ENCODE measurements around the gene CRB1.
A peak's percentile ranks its signal among the peaks of the same experiment; 100 is the strongest.

The CRB1 gene

DNA sequence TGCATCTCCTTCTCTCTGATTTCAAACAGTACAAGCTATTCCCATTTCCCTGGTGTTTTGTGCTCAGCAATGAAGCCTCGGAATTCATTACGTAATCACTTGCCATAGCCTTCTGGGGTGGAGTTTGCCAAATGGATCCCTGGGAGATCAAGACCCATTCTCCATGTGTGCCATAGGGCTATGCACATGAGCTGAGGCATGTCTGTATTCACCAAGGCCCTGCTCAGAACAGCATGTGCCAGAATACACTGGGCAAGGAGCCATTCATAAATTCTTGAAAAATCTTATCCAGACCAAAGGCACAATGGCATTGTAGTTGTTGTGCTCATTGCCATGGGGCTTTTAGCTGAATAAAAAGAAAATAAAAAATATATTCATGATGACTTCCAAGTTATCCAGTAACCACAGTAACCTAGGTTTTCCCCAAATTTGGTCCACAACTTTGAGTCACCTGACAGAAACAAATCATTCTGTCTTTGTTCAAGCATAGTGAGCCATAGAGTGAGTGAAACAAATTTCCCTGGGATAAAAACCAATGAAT lies 53.0 kb downstream of the CRB1 start:
- Histone ChIP-seq H3K4me2 (ENCODE audit: low read length) (no peak overlapping the region), H3K36me3 (ENCODE audit: control insufficient read depth, low read length) (no peaks in the 10 kb centered on the region), H3F3A (ENCODE audit: control insufficient read depth, insufficient read depth) (no peaks in the 10 kb centered on the region), H3K79me2 (ENCODE audit: control insufficient read depth, low read length) (no peaks in the 10 kb centered on the region), H3K27me3 (ENCODE audit: control insufficient read depth, low read length) (no peaks in the 10 kb centered on the region), H3K9me3 (ENCODE audit: control insufficient read depth, insufficient read depth, low read length) (no peaks in the 10 kb centered on the region), H3K9me2 (replicated peaks; ENCODE audit: control insufficient read depth, low read length) (no peaks in the 10 kb centered on the region), H3K27ac (ENCODE audit: low read depth, low read length) (no peak overlapping the region), H3K4me3 (ENCODE audit: low read length) (no peak overlapping the region), H4K20me1 (ENCODE audit: control insufficient read depth, insufficient read depth, low read depth, low read length) (no peaks in the 10 kb centered on the region), H3K4me1 (ENCODE audit: control insufficient read depth, low read length) (no peaks in the 10 kb centered on the region)
- TF ChIP-seq, protein P1, sequence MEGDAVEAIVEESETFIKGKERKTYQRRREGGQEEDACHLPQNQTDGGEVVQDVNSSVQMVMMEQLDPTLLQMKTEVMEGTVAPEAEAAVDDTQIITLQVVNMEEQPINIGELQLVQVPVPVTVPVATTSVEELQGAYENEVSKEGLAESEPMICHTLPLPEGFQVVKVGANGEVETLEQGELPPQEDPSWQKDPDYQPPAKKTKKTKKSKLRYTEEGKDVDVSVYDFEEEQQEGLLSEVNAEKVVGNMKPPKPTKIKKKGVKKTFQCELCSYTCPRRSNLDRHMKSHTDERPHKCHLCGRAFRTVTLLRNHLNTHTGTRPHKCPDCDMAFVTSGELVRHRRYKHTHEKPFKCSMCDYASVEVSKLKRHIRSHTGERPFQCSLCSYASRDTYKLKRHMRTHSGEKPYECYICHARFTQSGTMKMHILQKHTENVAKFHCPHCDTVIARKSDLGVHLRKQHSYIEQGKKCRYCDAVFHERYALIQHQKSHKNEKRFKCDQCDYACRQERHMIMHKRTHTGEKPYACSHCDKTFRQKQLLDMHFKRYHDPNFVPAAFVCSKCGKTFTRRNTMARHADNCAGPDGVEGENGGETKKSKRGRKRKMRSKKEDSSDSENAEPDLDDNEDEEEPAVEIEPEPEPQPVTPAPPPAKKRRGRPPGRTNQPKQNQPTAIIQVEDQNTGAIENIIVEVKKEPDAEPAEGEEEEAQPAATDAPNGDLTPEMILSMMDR (IDR thresholded peaks at IDR 0.05; ENCODE audit: low read depth, low read length, poor library complexity, severe bottlenecking), result no peak
- no peak for TF ChIP-seq EZH2phosphoT487 (IDR thresholded peaks at IDR 0.05; ENCODE audit: borderline replicate concordance, low read length)

DNA sequence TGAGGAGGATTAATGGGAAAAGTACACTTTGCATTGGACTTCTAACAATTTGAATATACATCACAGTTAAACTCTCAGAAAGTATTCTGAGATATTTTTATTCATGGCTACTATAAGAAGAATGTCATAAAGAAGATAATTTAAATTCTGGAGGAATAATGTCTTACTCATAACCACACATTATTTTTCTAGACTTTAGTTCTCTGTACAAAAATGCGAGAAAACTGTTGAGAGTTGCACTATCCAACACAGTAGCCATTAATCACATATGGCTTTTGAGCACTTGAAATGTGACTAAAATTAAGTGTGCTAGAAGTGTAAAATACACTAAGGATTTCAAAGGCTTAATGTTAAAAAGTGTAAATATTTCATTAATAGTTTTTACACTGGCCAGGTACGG lies 53.8 kb downstream of the CRB1 start:
- Histone ChIP-seq H3K36me3 (ENCODE audit: control insufficient read depth, low read length) (no peaks in the 10 kb centered on the region), H3K4me3 (ENCODE audit: low read length) (no peak overlapping the region), H3K9me3 (ENCODE audit: control insufficient read depth, insufficient read depth, low read length) (no peaks in the 10 kb centered on the region), H3K79me2 (ENCODE audit: control insufficient read depth, low read length) (no peaks in the 10 kb centered on the region), H3K4me1 (ENCODE audit: control insufficient read depth, low read length) (no peaks in the 10 kb centered on the region), H3F3A (ENCODE audit: control insufficient read depth, insufficient read depth) (no peaks in the 10 kb centered on the region), H4K20me1 (ENCODE audit: control insufficient read depth, insufficient read depth, low read depth, low read length) (no peaks in the 10 kb centered on the region), H3K9me2 (replicated peaks; ENCODE audit: control insufficient read depth, low read length) (no peaks in the 10 kb centered on the region), H3K4me2 (ENCODE audit: low read length) (no peak overlapping the region), H3K27me3 (ENCODE audit: control insufficient read depth, low read length) (no peaks in the 10 kb centered on the region), H3K27ac (ENCODE audit: low read depth, low read length) (no peak overlapping the region)
- TF ChIP-seq, protein P1 (IDR thresholded peaks at IDR 0.05; ENCODE audit: low read depth, low read length, poor library complexity, severe bottlenecking), result no peak
- TF ChIP-seq EZH2phosphoT487 (IDR thresholded peaks at IDR 0.05; ENCODE audit: borderline replicate concordance, low read length), result no peak

DNA sequence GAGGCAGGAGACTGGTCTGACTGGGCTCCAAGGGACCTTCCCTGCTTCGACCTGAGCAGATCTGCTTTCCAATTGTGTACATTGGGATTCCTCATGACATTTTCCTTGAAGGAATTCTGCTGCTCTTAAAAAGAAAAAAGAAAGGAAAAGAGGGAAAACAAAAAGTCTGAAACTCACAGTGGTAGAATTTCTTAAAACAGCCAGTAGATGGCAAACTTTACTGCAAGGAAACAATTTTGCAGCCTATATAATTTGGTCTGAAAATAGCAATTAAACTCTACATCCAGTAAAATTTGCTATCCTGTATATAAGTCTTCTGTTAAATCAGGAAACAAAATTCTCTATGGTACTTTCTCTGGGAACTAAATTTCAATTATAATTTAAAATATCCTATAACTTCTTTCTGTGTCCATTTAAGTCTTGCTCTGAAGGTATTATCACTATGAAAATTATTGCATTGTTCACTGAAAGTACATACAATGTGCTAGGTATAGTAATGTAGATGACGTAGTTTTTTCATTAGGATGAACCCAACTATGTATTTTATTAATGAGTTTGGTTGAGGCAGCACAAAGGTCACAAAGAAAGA lies 59.8 kb downstream of the CRB1 start:
- Histone ChIP-seq H3F3A (ENCODE audit: control insufficient read depth, insufficient read depth) (no peaks in the 10 kb centered on the region), H3K4me2 (ENCODE audit: low read length) (no peak overlapping the region), H4K20me1 (ENCODE audit: control insufficient read depth, insufficient read depth, low read depth, low read length) (no peaks in the 10 kb centered on the region)

More for the DNA sequence above, 59.8 kb downstream of the CRB1 start:
- Histone ChIP-seq H3K9me3 (ENCODE audit: control insufficient read depth, insufficient read depth, low read length) (no peaks in the 10 kb centered on the region), H3K4me1 (ENCODE audit: control insufficient read depth, low read length) (no peaks in the 10 kb centered on the region), H3K36me3 (ENCODE audit: control insufficient read depth, low read length) (no peaks in the 10 kb centered on the region), H3K79me2 (ENCODE audit: control insufficient read depth, low read length) (no peaks in the 10 kb centered on the region), H3K9me2 (replicated peaks; ENCODE audit: control insufficient read depth, low read length) (no peaks in the 10 kb centered on the region), H3K27ac (ENCODE audit: low read depth, low read length) (no peak overlapping the region), H3K27me3 (ENCODE audit: control insufficient read depth, low read length) (no peaks in the 10 kb centered on the region), H3K4me3 (ENCODE audit: low read length) (no peak overlapping the region)
- TF ChIP-seq EZH2phosphoT487 (IDR thresholded peaks at IDR 0.05; ENCODE audit: borderline replicate concordance, low read length), result no peak
- TF ChIP-seq, protein P1 (IDR thresholded peaks at IDR 0.05; ENCODE audit: low read depth, low read length, poor library complexity, severe bottlenecking), result peak; percentile 69

Measured in DOHH2 (cell line).